ENCODE data around the gene PGAM2. TPM values are rescaled to one million over a fixed set of nuclear protein-coding genes. Genes with fewer than 3 reads are reported as not detected.

PGAM2 gene
- total and polyA plus RNA-seq, 2 of the 13 experiments (the other 11 are each of a cell fraction or from before 2014, with no cell fraction given), result 0.22 TPM; not detected in 1

DNA sequence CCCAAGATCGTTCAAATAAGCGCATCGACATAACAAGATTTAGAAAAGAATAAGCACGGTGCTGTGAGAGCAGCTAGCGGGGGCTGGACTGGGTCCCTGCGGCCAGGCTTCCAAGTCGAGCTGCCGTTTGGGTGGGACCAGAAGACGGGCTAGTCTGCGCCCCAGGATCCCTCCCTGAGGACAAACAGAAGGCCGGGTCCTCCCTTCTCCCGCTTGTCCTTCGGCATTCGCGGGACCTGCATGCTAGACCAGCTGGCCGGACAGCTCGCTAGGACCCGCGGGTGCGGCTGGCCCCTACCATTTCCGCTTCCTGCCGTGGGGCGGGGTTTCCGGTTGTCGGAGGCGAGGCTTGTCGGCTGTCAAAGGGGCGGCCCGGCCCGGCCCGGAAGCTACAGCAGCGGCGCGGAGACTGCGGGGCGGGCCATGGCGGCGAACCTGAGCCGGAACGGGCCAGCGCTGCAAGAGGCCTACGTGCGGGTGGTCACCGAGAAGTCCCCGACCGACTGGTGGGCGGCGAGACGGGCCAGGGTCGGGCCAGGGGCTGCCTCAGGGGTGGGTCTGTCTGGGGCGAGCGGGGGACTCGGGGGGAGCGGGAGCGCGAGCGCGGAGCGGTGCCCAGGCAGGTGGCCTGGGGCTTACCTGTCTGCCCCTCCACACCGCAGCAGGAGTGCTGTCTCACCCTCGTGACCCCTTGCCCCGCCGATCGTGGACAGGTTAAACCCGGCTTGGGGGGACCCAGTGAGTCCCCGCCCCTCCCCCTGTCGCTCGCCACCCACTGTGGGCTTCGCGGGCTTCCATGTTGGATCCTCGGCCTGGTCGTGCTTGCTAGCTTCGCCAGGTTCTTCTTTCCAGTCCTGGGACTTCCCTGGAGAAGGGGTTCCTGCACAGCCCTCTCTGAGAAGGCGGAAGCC, 20.8 kb downstream of the PGAM2 start, which contains the start of gene DBNL (continued):
- TF ChIP-seq, protein P1, sequence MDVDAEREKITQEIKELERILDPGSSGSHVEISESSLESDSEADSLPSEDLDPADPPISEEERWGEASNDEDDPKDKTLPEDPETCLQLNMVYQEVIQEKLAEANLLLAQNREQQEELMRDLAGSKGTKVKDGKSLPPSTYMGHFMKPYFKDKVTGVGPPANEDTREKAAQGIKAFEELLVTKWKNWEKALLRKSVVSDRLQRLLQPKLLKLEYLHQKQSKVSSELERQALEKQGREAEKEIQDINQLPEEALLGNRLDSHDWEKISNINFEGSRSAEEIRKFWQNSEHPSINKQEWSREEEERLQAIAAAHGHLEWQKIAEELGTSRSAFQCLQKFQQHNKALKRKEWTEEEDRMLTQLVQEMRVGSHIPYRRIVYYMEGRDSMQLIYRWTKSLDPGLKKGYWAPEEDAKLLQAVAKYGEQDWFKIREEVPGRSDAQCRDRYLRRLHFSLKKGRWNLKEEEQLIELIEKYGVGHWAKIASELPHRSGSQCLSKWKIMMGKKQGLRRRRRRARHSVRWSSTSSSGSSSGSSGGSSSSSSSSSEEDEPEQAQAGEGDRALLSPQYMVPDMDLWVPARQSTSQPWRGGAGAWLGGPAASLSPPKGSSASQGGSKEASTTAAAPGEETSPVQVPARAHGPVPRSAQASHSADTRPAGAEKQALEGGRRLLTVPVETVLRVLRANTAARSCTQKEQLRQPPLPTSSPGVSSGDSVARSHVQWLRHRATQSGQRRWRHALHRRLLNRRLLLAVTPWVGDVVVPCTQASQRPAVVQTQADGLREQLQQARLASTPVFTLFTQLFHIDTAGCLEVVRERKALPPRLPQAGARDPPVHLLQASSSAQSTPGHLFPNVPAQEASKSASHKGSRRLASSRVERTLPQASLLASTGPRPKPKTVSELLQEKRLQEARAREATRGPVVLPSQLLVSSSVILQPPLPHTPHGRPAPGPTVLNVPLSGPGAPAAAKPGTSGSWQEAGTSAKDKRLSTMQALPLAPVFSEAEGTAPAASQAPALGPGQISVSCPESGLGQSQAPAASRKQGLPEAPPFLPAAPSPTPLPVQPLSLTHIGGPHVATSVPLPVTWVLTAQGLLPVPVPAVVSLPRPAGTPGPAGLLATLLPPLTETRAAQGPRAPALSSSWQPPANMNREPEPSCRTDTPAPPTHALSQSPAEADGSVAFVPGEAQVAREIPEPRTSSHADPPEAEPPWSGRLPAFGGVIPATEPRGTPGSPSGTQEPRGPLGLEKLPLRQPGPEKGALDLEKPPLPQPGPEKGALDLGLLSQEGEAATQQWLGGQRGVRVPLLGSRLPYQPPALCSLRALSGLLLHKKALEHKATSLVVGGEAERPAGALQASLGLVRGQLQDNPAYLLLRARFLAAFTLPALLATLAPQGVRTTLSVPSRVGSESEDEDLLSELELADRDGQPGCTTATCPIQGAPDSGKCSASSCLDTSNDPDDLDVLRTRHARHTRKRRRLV (CRISPR knock-in tag; IDR thresholded peaks at IDR 0.05), result no peak
- TF ChIP-seq, protein P2, sequence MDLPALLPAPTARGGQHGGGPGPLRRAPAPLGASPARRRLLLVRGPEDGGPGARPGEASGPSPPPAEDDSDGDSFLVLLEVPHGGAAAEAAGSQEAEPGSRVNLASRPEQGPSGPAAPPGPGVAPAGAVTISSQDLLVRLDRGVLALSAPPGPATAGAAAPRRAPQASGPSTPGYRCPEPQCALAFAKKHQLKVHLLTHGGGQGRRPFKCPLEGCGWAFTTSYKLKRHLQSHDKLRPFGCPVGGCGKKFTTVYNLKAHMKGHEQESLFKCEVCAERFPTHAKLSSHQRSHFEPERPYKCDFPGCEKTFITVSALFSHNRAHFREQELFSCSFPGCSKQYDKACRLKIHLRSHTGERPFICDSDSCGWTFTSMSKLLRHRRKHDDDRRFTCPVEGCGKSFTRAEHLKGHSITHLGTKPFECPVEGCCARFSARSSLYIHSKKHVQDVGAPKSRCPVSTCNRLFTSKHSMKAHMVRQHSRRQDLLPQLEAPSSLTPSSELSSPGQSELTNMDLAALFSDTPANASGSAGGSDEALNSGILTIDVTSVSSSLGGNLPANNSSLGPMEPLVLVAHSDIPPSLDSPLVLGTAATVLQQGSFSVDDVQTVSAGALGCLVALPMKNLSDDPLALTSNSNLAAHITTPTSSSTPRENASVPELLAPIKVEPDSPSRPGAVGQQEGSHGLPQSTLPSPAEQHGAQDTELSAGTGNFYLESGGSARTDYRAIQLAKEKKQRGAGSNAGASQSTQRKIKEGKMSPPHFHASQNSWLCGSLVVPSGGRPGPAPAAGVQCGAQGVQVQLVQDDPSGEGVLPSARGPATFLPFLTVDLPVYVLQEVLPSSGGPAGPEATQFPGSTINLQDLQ (CRISPR knock-in tag; IDR thresholded peaks at IDR 0.05), result peak; percentile 74; the same call in 1 of the 2 replicates
- TF ChIP-seq ELF1 (CRISPR knock-in tag; IDR thresholded peaks at IDR 0.05), result peak; percentile 95
- peak; percentile 87 for TF ChIP-seq ZNF564 (CRISPR knock-in tag; IDR thresholded peaks at IDR 0.05)
- TF ChIP-seq SRSF1 (optimal IDR thresholded peaks at IDR 0.05; ENCODE audit: low read depth, low read length), result peak; percentile 35
- TF ChIP-seq, protein P3, sequence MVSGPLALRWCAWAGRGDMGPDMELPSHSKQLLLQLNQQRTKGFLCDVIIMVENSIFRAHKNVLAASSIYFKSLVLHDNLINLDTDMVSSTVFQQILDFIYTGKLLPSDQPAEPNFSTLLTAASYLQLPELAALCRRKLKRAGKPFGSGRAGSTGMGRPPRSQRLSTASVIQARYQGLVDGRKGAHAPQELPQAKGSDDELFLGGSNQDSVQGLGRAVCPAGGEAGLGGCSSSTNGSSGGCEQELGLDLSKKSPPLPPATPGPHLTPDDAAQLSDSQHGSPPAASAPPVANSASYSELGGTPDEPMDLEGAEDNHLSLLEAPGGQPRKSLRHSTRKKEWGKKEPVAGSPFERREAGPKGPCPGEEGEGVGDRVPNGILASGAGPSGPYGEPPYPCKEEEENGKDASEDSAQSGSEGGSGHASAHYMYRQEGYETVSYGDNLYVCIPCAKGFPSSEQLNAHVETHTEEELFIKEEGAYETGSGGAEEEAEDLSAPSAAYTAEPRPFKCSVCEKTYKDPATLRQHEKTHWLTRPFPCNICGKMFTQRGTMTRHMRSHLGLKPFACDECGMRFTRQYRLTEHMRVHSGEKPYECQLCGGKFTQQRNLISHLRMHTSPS (CRISPR knock-in tag; IDR thresholded peaks at IDR 0.05; ENCODE audit: low read depth), result peak; percentile 68; the same call in 1 of the 2 replicates
- TF ChIP-seq SMC3 (IDR thresholded peaks at IDR 0.05; ENCODE audit: low read length), result no peak
- TF ChIP-seq ZNF598 (CRISPR knock-in tag; IDR thresholded peaks at IDR 0.05; ENCODE audit: borderline replicate concordance), result no peak
- TF ChIP-seq ZFX (CRISPR knock-in tag; IDR thresholded peaks at IDR 0.05; ENCODE audit: low read depth), result peak; percentile 95
- TF ChIP-seq NPAS2 (CRISPR knock-in tag; IDR thresholded peaks at IDR 0.05; ENCODE audit: borderline replicate concordance), result no peak
- TF ChIP-seq HDAC2 (CRISPR knock-in tag; IDR thresholded peaks at IDR 0.05), result peak; percentile 14
- no peak for TF ChIP-seq JUN (CRISPR knock-in tag; IDR thresholded peaks at IDR 0.05)
- TF ChIP-seq PAF1 (CRISPR knock-in tag; IDR thresholded peaks at IDR 0.05), result no peak
- TF ChIP-seq NONO (IDR thresholded peaks at IDR 0.05), result no peak
- TF ChIP-seq NONO (CRISPR knock-in tag; conservative IDR thresholded peaks at IDR 0.05), result peak; percentile 87
- TF ChIP-seq SMAD9 (CRISPR knock-in tag; IDR thresholded peaks at IDR 0.05), result no peak
- TF ChIP-seq FOXK1 (CRISPR knock-in tag; IDR thresholded peaks at IDR 0.05; ENCODE audit: borderline replicate concordance, low read depth), result peak; percentile 46; the same call in 1 of the 2 replicates
- no peak for TF ChIP-seq ZNF34 (CRISPR knock-in tag; IDR thresholded peaks at IDR 0.05; ENCODE audit: borderline replicate concordance)

Measured in HepG2 (cell line).